ENCODE data around the gene MAP4K2. TPM values are rescaled to one million over a fixed set of nuclear protein-coding genes. Genes with fewer than 3 reads are reported as not detected.

Gene MAP4K2
- total RNA-seq, 1 donor from 2014 or later: 40.6 TPM

- Histone ChIP-seq H3K4me3 (ENCODE audit: low read depth, low read length) (no peak overlapping the region), H3K36me3 (ENCODE audit: control insufficient read depth, insufficient read depth, low read length) (no peaks in the 10 kb centered on the region), H3K27me3 (ENCODE audit: control insufficient read depth, insufficient read depth, low read length) (peaks cover 15% of the 10 kb centered on the region)
- TF ChIP-seq CTCF (IDR thresholded peaks at IDR 0.05; ENCODE audit: insufficient read depth, low read length, poor library complexity, severe bottlenecking): no peak
- no peak for DNase-seq (ENCODE audit: low read depth)
Measured at GRCh38 chr11:64751136-64751535, 51.9 kb downstream of the MAP4K2 start.

- TF ChIP-seq CTCF (IDR thresholded peaks at IDR 0.05; ENCODE audit: insufficient read depth, low read length, poor library complexity, severe bottlenecking): peak; percentile 13
Measured at GRCh38 chr11:64750361-64751054, 52.5 kb downstream of the MAP4K2 start.

GRCh38 chr11:64747961-64748665, 54.9 kb downstream of the MAP4K2 start:
- Histone ChIP-seq H3K36me3 (ENCODE audit: control insufficient read depth, insufficient read depth, low read length) (no peaks in the 10 kb centered on the region), H3K4me3 (ENCODE audit: low read depth, low read length) (no peak overlapping the region), H3K27me3 (ENCODE audit: control insufficient read depth, insufficient read depth, low read length) (peaks cover 42% of the 10 kb centered on the region)
- no peak for DNase-seq (ENCODE audit: low read depth)
- TF ChIP-seq CTCF (IDR thresholded peaks at IDR 0.05; ENCODE audit: insufficient read depth, low read length, poor library complexity, severe bottlenecking): no peak

More at GRCh38 chr11:64750361-64751054, 52.5 kb downstream of the MAP4K2 start:
- peaks cover 22% of the 10 kb centered on the region for H3K27me3 ChIP-seq (ENCODE audit: control insufficient read depth, insufficient read depth, low read length)
- H3K36me3 ChIP-seq (ENCODE audit: control insufficient read depth, insufficient read depth, low read length): no peaks in the 10 kb centered on the region
- H3K4me3 ChIP-seq (ENCODE audit: low read depth, low read length): no peak overlapping the region
- DNase-seq (ENCODE audit: low read depth): no peak

- H3K27me3 ChIP-seq (ENCODE audit: control insufficient read depth, insufficient read depth, low read length): peaks cover 55% of the 10 kb centered on the region
- DNase-seq (ENCODE audit: low read depth): no peak
- H3K4me3 ChIP-seq (ENCODE audit: low read depth, low read length): no peak overlapping the region
- no peaks in the 10 kb centered on the region for H3K36me3 ChIP-seq (ENCODE audit: control insufficient read depth, insufficient read depth, low read length)
- TF ChIP-seq CTCF (IDR thresholded peaks at IDR 0.05; ENCODE audit: insufficient read depth, low read length, poor library complexity, severe bottlenecking): no peak
Measured at GRCh38 chr11:64746486-64746885, 56.5 kb downstream of the MAP4K2 start.

- DNase-seq (ENCODE audit: low read depth): peak; percentile 10
- Histone ChIP-seq H3K27me3 (ENCODE audit: control insufficient read depth, insufficient read depth, low read length) (peaks cover 62% of the 10 kb centered on the region), H3K36me3 (ENCODE audit: control insufficient read depth, insufficient read depth, low read length) (no peaks in the 10 kb centered on the region), H3K4me3 (ENCODE audit: low read depth, low read length) (no peak overlapping the region)
- no peak for TF ChIP-seq CTCF (IDR thresholded peaks at IDR 0.05; ENCODE audit: insufficient read depth, low read length, poor library complexity, severe bottlenecking)
Measured at GRCh38 chr11:64745521-64746328, 57.3 kb downstream of the MAP4K2 start.
